Measurements from ENCODE around the gene PRKCH. TPM values are rescaled to one million over a fixed set of nuclear protein-coding genes. Genes with fewer than 3 reads are reported as not detected.

PRKCH gene
- total RNA-seq, 1 experiment from 2014 or later, result 49.5 TPM

DNA sequence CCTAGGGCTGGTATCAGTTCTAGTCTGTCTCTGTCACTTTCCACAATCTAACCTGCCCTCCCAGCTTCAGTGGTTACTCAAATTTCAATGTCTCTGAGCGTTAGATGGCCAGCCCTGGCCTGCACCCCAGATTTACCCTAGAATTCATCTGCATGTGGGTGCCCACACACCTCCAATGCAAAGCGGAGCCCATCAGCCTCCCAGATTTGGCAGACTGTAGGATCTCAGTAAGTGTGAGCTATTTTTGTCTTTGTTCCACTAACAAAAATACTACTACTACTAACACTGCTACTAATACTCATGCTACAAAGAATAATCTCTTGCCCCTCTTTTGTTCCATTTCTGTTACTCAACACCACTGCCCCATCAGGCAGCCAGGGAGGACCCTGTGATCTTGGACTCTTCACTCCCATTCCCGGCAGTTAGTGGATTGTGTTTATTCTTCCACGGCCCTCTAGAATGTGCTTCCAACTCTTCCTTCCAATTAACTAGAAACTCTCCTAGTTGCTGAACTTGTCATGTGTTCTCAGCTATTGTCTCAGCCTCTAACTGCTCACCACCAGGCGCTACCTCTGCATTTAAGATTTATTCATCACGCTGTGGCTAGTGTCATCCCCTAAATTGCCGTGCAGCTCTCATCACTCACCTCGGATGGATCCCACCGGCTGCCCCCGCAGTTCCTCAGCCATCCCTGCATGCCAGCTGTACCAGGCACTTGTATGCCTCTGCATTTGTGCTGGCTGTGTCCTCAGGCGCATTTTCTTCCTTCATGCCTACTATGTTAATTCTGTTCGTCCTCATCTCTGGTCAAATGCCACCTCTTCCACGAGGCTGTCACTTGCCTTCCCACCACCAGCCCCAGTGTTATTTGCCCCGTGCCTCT lies 223.3 kb downstream of the PRKCH start:
- DNase-seq (ENCODE audit: low spot score), result no peak

DNA sequence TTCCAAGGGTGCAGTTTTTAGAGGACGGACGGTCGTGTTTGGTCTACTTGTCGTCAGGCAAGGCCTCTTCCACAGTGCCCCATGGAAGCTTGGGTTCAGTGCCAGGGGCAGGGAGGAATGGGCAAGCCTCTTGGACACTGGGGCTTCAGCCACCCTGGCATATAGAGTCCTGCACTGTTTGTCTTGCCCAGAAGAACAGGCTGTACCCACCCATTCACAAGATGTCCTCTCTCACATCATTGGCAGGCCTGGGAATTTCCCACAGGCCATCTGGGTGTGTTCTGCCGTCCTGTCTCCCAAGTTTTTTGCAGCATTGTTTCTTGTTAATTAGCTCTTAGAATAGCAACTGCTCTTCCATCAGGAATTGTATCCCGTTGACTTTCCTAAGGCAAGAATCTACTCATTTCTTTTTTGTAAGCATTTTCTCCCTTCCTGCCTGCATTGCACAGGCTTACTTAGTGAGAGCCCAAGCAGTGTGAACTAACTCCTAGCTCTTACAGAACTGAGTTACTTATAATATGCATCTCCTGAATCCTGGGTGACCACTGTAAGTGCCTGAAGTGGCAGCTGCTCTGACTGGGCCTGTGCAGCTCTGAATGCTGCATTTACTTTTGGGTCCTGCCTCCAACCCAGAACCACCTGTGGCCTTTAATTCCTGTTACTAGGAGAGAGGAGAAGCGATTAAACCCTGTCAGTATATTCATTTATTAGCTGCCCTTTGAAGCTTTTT lies 224.5 kb downstream of the PRKCH start:
- DNase-seq (ENCODE audit: low spot score), result no peak

DNA sequence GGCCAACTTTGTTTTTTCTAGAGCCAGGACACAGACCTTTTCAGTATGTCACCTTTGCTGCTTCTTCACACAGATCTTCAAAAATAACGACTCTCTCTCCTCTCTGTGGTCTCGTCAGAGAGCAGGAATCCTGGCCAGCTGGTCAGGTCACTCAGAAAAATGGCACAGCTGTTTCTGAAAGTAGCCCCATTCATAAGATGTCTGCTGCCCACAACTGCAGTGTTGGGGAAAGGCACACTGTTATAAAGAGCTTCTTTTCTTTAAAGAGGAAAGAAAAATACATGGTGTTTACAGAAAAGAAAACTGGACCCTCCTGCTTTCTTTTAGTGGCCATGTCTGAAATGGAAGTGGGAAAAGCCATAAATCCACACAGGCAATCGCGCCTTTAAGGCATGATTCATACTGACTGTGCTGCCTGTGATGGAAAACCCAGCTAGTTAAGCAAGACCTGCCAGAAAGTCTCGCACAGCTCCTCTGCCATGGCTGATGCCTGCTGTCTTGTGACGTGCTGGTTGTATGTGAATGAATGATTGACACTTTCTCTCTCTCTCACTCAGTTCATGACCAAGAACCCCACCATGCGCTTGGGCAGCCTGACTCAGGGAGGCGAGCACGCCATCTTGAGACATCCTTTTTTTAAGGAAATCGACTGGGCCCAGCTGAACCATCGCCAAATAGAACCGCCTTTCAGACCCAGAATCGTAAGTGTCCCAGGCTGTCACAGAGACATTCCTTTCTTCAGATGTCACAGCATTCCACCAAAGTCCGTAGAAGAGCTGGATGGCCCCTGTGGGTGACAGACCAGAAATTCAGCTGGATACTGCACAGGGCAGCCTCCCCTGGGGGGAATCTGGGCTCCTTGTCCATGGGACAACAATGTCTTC lies 226.0 kb downstream of the PRKCH start:
- DNase-seq (ENCODE audit: low spot score), result no peak

DNA sequence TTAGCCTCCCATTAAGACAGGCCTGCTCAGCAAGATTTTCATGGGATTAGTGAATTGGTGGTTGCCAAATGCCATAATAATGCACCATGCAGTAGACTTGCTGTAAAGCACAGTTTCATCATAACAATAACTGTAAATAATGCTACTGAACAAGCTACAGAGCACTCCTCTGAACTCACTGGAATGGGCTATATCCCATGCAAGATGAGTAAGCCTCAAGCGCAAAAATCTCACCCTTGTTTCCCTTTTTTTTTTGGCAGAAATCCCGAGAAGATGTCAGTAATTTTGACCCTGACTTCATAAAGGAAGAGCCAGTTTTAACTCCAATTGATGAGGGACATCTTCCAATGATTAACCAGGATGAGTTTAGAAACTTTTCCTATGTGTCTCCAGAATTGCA lies 228.0 kb downstream of the PRKCH start:
- DNase-seq (ENCODE audit: low spot score), result no peak

DNA sequence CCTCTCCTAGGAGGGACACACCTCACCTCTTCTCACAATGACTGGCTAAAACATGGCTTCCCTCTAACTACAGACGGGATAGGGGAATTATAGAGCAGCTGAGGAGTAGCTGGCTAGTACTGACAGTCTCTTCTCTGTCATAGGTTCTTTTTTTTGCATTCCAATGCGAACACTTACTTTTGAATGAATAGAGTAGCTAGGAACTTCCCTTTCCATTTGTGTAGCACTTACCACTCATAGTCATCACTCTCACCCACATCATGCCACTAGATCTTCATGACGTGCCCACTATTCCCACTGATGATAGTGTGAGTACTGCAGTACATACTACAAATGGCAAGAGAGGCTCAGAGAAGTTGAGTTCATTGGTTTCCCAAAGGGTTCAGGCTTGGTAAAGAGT lies 230.0 kb downstream of the PRKCH start:
- no peak for DNase-seq (ENCODE audit: low spot score)

DNA sequence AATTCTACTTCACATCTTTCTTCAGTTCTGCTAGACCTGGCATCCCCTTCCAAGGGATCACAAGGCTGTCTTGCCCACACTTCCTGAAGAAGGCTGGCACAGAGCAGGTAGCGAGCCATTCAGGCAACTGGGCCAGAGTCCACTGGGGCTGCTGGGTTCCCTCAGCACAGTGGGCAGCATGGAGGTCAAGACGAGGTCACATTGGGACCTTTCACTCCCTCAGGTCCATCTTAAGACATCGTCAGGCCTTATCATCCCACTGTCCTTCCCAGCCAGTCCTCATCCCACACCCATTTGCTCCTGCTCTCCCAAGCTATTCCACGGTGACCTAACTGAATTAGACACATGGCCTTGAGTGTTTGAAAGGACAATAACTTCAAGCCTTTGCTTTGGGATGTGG lies 230.9 kb downstream of the PRKCH start:
- no peak for DNase-seq (ENCODE audit: low spot score)

DNA sequence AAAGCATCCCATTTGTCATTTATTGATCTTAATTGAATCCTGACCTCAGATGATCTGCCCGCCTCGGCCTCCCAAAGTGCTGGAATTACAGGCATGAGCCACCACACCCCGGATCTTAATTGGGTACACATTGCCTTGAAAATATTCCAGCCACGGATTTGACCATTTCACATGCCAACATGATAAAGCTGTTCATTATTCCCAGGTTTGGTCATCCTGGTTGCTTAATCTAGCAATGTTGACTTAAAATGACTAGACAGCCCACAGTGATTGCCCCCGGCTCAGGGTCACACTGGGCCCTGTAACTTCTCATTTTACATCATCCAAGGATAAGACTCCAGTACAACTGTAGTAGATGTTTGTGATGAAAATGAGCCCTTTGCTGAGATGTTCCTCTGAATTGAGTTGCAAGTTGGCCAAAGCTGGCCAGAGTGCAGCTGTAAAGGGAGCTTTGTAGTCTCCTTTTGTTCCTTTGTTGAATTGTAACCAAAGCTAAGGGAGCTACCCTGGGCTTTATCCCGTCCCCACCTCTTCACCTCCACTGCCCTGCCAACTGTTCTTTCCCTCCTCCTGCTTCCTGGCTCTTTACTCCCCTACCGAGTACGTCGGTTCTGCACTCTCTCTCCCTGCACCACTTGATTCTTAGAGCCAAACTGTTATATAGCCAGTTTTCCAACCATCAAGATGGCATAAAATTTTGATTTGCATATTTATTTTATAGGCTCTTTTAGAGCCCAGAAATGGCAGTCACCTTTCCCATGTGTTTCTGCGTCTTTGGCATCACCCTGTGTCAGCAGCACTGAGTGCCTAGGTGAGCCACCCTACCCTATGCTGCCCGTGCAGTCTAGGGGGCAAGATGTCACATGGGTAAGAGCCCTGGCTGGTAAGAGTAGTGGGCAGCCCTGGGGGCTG lies 232.6 kb downstream of the PRKCH start:
- no peak for DNase-seq (ENCODE audit: low spot score)

DNA sequence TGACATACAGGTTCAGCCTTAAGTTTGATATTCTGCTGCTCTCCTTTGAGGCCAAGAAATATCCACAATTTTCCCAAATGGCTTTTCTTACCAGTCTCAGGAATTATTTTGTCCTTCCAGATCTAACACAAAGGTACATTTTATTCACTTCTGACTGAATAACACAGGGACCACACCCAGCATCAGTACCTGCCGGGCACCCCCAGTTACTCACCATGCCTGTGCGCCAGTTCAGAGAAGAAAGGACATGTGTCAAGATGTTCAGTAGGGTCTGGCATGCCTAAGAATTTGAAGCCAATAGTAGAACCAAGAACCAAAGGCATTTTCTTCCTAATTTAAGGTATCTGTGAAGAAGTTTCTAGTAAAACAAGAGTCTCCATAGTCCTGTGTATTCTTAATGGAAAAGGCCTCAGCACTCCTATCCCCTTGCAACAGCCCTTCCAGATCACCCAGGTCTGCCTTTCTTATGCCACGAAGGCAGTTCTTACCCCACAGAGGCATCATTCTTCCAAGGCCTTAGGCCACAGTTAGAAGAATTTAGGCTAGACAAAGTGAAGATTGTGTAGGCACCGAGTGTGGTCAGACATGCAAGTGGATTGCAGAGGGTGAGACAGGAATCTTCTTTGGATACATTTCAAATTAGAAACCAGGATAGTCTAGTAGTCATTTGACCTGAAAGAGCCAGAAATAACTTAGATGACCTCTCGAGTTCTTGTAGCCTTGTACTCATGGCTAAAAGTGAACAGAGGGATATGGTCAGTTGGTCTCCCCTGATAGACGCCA lies 233.9 kb downstream of the PRKCH start:
- DNase-seq (ENCODE audit: low spot score), result no peak

DNA sequence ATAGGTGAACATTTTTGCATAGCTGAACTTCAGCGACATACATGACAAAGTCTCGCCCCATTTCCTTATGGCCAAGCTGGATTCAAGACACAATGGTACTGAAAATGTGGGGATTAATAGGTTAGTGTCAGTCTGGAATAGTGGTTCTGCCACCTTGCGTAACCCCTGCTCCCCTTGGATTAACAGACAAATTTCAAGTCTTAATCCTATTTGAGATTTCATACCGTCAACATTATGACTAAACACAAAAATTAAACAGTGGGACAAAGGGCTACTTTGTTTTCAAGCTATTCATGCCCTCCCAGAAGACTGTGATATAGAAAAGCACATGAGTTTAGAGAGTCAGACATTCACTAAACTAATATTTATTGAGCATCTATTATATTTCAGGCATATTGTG lies 235.1 kb downstream of the PRKCH start:
- DNase-seq (ENCODE audit: low spot score), result no peak

DNA sequence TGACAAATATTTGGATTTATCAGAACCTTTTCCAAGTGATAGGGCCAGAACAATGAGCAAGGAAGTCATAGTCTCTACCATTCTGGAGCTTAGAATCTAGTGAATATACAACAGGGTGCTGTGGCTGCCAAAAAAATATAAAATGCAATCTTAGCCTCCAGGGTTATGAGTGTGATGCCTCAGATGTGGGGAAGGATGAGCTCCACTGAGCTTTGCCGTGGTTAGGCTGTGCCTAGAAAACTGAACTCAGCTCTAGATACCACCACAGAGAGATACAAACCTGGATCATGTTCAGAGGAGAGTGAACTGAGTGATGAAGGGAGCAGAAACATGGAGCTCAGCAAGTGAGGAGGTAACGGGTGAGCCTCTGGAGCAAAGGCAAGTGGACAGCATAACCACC lies 235.9 kb downstream of the PRKCH start:
- no peak for DNase-seq (ENCODE audit: low spot score)

DNA sequence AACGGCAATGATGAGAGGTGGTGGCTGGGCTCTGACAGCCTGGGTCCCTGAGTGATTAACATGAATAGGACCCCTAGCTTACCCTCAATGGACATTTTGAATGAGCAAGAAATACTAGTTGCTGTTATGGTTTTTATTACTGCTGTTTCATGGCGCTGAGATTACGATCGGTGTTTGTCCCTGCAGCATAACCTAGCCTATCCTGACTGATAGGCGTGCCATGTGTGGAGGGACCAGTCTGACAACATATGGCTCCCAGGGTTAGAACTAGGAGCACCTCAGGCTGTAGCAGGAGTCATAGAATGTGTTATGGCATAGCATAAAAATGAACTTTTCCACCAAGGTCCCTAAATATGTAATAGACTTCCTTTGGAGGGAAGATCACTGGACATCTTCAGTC lies 236.5 kb downstream of the PRKCH start:
- no peak for DNase-seq (ENCODE audit: low spot score)

DNA sequence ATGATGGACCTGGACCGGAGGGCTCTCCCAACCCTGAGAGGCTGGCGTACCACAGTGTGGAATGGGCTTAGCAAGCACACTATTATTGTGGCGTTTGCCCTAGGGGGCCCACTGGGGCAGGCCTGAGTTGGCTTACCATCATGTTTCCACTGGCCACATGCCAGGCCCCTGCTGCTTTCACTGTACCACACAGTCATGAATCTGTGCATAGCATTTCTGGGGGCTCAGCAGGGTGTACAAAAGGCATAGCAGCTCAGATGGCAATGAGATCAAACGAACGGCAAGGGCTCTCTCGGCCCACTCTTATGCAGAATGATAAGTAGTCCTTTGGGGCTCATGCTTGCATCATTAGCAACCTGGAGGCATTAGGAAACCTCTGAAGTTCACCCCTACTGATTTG lies 236.9 kb downstream of the PRKCH start:
- no peak for DNase-seq (ENCODE audit: low spot score)

DNA sequence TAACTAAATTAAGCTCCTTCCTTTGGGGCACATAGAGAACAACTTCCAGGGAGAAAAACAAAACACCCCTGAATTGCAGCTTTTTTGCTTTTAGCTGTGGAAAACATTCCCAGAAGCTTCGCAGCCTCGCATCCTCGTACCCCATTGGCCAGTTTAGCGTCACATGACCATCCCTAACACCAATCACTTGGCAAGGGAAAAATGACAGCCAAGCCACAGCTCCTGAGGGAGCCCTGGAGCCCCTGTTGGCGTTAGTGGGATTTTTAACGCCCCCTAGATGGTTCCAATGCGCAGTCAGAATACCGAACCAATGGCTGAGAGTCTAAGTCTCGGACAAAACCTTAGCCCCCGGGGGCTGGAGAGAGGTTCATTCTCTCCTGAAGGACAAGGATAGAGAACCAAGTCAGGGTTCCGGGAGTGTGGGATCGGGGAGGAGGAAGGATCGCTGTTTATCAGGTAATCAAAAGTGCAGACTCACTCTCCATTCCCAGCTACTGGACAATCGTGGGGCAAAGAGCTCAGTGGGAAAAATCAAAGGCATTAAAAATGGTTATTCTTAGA lies 238.3 kb downstream of the PRKCH start:
- DNase-seq (ENCODE audit: low spot score), result peak; percentile 84

DNA sequence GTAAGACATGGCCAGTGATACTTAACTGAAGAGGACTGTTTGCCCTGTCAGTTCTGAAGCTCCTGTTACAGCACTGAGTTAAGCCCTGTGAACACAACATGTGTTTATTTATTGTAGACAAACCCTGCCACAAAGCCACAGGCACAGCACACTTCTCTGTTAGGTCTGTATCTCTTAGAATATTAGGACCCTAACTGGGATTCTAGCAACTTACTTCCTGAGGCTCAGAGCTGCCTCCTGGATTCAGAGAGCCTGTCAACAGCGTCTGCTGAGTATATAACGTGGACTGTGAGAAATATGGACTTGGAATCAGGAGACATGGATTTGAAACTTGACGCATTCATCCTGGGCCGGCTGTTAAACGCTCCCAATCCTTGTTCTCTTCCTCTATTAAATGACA lies 238.9 kb downstream of the PRKCH start:
- no peak for DNase-seq (ENCODE audit: low spot score)

DNA sequence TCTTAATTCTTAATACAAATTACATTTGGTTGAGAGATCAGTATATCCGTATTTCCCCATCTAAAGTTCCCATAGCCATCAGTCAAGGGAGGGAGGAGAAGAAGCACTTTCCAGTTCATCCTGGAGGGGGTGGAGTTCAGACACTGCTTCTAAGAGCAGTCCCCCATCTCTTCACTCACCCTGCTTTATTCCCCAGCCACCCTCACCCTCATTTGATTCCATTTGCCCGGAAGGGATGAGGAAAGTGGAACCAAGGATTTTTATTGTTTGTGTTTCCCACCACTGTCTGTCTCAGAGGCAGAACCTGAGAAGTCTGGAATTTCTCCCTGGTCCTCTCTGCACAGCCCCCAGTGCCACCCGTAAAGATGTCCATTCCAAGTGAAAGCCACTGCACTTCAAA lies 239.7 kb downstream of the PRKCH start:
- peak; percentile 32 for DNase-seq (ENCODE audit: low spot score)

DNA sequence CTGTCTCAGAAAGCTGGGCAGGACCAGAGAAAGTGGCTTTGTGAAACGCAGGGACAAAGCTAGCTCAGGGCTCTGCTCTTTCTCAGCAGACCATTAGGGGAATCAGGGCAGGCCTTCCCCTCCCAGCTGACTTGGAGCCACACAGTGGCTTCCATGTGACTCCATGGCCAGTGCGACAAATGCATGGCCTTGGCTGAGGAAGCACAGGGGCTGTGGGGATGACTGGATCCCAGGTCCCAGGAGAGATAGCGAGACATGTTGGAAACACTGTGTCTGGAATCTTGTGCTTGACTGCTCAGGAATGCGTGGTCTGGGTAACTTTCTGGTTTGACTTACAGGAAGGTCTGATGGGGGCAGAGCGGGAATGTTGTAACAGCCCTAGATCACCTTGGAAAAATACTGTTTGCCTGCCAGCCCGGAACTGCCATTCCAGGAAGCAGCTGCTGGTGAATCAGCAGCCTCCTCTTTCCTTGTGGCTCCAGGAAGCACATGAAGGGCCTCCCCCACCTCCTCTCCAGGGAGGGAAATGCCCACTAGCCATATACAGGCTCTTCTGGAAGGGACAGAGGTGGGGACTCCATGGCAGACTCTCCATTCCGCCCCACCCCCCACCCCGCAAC lies 240.4 kb downstream of the PRKCH start:
- DNase-seq (ENCODE audit: low spot score), result peak; percentile 75

DNA sequence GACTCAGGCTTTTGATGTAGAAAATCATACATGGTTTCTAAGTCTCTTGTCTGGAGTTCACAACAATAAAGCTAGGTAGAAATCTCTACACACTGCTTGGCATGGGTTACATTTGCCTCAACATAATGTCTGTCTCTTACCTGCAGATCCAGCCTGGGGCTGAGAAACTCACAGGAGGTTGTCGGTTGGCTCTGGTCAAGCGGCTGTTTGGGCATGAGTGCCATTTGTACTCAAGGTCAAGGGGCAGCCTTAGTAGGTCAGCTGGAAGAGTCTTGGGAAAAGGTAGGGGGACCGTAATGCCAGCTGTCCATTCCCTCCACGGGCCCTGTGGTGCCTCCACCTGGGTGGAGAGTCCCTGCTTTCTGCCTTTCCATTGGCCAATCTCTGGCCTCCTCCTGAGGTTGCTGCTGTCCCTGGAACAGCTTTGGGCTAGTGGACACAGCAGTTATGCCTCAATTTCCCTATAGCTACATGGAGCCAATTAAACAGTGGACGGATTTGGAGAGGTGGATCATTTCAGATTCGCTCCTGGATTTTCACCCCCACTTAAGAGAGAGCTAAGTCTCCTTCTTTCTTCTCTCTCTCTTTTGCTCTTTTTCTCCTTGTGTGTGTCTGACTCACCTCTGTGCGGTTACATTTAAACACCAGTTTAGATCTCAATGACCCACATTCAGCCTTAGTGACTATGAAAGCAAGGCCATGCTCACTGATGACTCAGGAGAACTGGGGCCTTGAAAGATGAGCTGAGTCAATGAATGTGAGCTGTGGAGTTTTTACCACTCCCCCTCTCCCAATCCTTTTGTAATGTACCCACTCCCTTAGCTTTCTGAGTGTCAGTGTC lies 241.2 kb downstream of the PRKCH start:
- DNase-seq (ENCODE audit: low spot score), result peak; percentile 41

DNA sequence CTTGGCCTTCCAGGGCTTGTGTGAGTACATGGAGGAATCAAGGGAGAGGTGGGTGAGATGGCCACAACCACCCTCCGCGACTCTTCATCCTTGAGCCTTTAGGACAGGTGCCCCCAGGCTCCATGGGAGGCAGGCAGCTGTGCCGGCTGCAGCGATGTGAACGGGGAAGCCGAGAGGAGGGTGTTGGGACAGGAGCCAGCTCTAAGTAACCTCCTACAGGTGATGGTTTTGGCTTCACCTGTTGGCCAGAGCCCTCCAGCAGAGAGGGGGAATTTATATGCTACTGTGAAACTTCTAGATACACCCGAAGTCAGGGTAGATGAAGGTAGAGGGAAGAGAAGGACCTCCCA lies 241.8 kb downstream of the PRKCH start:
- DNase-seq (ENCODE audit: low spot score), result no peak

Measured in HT-29 (cell line).